Inferior parietal cortex (tissue), 1 donor: Measurements from ENCODE around the gene ATP11A.
"Not testable (repeated sequence)": the region's sequence is repeated elsewhere in the genome, so short reads cannot be mapped to it uniquely, and the experiment has no call there.

Experiments
- DNase-seq: peaks from one replicate; pipeline ENCODE4 v3.0.0-alpha.2; 2016; ENCODE audit errors: extremely low spot score

The ATP11A gene

DNA sequence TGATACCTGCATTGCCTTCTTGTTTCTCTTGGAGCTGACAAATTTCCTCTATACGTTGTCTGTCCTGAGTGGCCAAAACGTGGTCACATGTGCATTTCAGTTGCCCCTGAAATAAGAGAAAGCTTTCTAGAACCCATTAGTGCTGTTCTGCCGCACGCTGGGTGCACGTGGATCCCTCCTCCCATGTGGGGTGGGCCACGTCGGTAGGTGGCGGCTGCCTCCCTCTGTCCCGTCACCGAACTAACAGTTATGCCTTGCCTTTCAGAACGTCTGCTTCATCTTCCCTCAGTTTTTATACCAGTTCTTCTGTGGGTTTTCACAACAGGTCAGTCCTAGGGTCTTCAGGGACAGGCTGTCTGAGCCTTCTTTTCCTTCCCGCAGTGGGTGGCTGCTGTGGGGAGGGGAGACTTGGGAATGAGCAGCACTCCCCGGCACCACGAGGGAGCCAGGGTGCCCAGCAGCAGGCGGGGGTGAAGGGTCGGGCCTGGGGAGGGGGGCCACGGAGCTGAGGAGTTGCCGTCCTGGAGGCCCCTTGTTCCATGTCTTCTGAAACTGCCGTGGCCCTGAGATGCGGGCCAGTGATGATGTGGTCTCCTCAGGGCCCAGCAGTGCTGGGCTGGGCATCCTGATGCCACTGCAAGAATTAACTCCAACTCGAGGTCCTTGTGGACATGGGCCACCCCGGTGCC, 169.4 kb downstream of the ATP11A start:
- no peak for DNase-seq

DNA sequence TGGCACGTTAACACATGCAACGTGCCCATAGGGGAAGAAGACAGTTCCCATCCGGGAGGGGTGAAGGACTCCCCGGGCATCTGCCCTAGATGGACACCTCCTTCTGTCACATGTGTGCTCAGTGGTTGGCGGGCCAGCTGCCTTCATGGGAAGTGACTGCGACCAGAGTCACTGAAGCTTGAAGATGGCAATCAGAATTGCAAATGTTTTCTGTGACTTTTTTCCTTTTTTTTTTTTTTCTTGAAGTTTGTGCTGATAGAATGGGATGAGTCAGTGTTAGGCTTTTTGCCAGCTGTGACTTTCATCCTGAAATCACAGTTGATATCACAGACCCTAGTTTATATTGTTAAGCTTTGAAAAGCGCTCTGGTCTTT, 170.0 kb downstream of the ATP11A start:
- peak; percentile 16 for DNase-seq

DNA sequence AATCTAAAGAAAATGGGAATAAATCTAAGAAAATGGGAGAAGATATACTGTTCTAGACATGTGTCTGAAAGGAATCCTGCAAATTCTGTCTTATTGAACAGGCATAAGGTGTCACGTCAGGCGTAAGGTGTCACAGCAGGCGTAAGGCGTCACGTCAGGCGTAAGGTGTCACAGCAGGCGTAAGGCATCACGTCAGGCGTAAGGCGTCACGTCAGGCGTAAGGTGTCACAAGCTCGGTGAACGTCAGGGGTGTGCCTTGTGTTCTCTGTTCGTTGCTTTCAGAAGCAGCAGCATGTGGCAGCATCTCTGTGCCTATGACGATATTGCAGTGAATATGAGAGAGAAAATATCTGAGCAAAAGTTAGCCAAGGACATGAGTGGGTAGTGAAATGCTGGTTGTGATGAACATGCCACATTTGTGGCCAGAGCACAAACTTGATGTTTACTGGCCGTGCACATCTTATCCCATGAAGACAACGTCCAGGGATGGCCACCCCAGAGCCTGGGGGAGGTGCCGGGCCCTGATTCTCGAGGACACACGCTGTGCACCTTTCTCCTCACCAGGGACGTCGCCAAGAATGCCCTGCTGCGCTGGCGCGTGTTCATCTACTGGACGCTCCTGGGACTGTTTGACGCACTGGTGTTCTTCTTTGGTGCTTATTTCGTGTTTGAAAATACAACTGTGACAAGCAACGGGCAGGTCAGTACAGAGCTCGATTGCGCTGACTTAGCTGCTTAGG, 172.2 kb downstream of the ATP11A start:
- DNase-seq: no peak

DNA sequence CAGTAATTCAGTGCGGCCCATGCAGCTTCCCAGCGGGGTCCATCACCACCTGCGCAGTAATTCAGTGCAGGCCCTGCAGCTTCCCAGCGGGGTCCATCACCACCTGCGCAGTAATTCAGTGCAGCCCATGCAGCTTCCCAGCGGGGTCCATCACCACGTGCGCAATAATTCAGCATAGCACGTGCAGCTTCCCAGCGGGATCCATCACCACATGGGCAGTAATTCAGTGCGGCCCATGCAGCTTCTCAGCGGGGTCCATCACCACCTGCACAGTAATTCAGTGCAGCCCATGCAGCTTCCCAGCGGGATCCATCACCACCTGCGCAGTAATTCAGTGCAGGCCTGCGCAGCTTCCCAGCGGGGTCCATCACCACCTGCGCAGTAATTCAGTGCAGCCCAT, 173.5 kb downstream of the ATP11A start:
- DNase-seq: not testable (repeated sequence)

DNA sequence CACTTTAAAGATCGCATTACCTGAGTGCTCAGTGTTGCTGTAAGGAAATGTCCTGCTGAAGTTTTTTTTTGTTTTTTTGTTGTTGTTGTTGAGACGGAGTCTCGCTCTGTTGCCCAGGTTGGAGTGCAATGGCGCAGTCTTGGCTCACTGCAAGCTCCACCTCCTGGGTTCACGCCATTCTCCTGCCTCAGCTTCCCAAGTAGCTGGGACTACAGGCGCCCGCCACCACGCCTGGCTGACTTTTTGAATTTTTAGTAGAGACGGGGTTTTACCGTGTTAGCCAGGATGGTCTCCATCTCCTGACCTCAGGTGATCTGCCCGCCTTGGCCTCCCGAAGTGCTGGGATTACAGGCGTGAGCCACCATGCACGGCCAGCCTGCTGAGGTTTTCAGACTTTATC, 175.6 kb downstream of the ATP11A start:
- DNase-seq: not testable (repeated sequence)

DNA sequence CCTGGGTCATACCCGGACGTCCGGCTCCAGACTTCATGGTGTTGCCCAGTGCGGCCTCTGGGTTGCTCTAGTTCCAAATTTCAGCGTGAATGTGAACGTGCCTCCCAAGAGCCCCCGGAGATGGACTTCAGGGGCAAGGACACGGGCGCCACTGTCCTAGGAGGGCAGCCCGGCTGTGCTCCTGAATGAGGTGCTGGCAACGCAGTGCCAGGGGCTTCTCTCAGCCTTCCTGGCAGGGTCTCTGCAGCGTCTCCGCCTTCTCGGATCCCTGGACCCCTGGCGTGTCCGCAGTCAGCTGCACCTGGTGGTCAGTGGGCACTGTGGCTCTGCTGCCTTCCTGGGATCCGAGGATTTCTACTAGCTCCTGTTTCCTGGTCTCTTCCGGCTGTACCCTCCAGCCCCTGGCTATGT, 177.5 kb downstream of the ATP11A start:
- DNase-seq: no peak

DNA sequence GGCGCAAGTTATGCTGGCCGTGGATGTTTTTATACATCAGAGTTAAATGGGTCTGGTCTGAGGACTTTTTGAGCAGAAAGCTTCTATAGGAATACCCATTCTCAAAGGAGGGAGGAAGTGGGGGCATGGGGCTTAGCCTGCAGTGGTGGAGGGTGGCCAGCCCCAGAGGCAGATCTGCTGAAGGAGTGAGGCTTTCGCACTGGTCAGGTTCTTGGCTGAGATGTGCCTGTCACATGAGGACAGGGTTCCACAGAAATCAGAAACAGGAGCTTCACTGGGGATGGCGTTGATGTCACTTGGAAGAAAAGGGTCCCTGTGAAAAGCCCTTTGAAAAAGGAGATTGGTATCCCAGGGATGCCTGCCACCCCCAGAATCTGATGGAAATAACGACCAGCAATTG, 178.5 kb downstream of the ATP11A start:
- DNase-seq: no peak

DNA sequence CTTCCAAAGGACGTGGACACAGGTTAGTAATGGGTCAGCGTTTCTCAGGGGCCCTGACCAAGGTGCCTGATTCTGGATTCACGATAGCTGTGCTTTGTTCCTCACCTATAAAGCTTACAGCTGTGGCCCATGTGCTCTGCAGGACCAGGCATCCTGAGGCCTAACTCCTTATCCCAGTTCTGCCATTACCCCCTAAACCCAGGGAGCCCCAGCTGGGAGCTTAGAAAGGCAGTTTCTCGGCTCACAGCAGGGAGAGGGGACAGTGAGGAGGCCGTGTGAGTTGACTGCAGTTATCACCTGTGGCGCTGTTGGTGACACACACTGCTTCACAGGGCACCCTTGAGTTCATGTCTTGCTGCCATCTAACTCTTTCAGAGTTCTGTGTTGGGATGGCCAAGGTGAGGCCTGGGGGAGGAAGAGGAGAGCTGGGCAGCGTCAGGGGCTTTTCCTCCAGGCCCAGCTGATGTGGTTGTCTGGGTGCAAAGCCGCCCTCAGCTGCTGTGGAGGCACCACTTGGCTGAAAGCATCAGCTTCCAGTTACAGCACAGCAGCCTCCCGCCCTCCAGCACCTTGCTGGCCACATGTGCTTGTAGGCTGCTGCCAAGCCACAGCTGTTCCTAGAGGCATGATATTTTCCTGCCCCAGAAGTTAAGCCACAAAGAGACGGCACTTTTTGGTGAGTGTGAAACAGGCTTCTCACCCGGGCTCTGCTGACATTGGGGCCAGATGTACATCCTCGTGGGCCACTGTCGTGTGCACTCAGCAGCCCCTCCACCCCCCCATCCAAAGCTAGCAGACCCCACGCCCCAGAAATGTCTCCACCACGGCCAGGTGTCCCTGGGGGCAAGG, 179.6 kb downstream of the ATP11A start:
- no peak for DNase-seq

DNA sequence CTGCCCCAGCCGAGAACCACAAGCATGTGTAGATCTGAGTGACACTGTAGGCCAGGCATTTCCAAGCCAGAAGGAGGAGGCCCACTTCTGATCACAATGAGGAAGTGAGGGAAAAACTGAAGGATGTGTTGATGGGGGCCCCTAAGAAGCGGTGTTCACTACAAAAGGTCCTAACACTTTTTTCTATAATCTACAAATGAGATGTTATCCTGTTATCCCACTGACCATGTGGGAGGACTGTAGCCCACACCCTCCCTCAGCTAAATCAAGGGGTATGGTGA, 180.2 kb downstream of the ATP11A start:
- DNase-seq: no peak

DNA sequence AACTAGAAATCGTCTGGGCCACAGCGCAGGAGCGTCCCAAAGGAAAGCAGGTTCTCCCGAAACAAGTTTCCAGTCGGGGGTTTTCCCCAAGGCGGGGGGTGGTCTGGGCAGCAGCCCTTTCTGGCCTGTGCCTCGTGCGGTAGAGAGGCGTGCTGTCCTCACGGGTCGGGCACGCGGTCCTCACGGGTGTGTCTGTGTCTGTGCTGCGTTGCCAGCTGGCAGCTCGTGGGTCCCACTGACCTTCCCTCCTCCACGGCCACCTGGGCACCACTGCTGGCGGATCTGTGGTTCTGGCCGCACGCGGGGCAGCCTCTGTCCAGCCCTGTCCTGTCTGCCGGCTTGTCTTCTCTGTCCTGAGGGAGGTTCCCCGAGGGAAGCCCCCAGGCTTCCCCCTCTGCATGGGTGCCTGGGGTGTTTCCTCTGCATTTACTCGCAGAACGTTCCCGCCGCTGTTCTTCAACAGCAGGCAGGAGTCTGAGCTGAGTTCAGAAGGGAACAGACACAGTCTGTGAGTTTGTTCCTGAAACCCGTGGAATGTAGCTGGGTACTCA, 181.0 kb downstream of the ATP11A start:
- no peak for DNase-seq

DNA sequence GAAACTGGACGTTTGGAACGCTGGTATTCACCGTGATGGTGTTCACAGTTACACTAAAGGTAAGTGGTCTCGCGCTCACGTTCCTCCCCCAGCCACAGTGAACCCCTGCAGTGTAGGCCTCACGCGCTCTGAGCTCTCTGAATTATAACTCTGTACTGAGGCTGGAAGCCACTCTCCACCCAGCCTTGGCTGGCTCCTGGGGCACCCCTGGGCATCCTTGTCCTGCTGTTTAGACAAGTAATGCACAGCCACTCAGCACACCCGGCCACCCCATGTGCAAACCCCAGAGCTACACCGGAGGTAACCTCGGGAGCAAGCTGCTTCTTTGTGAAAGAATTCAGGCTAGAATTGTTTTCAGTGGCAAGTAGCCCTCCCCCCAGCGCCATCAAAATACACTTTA, 181.9 kb downstream of the ATP11A start:
- no peak for DNase-seq

DNA sequence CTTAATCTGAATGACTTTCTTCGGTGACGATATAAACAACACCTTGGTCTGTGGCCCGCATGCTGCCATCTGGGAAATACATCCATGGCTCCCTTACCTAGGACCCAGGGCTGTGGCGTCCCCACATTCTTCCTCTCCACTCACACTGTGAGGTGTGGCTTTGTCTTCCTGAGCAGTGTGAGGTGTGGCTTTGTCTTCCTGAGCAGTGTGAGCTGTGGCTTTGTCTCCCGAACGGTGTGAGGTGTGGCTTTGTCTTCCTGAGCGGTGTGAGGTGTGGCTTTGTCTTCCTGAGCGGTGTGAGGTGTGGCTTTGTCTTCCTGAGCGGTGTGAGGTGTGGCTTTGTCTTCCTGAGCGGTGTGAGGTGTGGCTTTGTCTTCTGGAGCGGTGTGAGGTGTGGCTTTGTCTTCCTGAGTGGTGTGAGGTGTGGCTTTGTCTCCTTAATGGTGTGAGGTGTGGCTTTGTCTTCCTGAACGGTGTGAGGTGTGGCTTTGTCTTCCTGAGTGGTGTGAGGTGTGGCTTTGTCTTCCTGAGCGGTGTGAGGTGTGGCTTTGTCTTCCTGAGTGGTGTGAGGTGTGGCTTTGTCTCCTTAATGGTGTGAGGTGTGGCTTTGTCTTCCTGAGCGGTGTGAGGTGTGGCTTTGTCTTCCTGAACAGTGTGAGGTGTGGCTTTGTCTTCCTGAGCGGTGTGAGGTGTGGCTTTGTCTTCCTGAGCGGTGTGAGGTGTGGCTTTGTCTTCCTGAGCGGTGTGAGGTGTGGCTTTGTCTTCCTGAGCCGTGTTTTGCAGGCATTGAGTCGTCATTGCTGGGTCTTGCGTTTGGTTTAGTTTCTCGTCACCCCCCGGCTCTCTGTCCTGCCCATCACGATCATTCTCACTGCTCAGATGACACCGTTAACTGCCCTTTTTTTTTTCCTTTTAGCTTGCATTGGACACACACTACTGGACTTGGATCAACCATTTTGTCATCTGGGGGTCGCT, 183.1 kb downstream of the ATP11A start:
- DNase-seq: not testable (repeated sequence)

DNA sequence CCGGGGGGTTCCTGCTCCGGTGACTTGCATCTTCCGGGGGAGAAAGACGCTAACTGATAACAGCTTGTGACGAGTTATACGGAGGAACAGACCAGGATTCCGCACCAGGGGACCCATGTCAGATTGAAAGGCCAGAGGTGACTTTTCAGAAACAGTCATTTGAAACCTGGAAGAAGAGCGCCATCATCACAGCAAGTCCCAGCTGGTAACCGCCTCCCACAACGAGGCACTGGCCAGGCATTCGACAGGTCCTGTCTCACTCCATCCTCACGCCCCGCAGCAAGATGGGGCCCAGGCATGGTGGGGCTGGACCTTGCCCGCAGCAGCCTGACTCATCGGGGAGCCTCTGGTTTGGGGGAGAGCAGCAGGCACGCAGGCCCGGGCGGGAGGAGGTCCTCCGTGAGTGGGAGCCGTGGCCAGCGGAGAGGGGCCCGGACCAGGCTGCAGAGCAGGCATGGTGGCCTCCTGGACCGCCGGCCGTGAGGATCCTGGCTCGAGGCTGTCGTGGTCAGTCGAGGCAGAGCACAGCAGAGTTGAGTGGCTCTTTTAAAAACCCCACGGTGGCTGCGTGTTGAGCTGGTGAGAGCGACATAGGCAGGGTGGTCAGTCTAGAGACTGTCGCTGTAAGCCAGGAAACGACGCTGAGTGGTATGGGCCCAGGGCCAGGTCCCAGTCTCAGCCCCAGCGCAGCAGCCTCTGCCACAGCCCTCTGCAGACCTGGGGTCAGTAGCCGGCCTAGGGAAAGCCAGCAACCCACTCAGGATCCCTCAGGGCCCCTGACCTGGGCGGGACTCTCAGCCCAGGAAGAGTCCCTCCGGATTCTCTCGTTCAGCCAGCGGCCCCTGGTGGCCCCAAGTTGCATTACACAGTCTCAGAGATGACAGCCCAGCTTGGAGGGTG, 184.3 kb downstream of the ATP11A start:
- DNase-seq: peak; percentile 85

DNA sequence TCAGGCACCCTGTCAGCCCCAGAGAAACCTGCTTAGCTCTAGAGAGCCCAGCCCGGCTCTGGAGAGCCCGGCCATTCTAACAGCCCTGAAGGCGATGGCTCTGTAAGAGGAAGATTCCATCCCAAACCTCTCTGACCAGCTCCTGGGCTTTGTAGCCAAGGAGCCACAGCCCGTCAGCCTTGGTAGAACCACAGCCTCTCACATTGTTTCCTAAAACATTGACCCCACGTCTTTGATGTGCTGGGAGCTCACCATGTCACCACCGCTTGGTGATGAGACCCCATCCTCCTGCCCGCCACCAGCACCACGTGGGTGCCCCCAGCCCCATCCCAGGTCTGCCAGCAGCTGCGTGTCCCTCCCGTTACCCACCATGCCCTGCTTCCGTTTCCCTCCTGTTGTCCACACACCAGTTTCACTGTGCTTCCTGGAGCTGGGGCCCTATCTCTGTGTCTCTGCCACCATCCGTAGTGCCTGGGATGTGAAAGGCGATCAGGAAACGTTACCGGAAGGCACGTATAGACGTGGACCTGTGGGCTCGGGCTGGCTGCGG, 185.0 kb downstream of the ATP11A start:
- no peak for DNase-seq

DNA sequence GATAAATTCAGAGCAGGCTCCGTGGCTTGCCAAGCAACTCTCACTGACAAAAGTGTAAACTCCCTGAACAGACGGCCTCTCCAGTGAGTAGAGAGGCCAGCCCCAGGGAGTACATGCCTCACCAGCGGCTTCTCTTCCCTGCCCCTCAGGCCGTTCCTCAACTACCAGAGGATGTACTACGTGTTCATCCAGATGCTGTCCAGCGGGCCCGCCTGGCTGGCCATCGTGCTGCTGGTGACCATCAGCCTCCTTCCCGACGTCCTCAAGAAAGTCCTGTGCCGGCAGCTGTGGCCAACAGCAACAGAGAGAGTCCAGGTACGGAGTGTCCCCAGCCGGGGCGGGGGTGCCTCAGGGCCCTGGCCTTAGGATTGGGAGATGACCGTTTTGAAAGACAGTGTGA, 185.8 kb downstream of the ATP11A start:
- no peak for DNase-seq

DNA sequence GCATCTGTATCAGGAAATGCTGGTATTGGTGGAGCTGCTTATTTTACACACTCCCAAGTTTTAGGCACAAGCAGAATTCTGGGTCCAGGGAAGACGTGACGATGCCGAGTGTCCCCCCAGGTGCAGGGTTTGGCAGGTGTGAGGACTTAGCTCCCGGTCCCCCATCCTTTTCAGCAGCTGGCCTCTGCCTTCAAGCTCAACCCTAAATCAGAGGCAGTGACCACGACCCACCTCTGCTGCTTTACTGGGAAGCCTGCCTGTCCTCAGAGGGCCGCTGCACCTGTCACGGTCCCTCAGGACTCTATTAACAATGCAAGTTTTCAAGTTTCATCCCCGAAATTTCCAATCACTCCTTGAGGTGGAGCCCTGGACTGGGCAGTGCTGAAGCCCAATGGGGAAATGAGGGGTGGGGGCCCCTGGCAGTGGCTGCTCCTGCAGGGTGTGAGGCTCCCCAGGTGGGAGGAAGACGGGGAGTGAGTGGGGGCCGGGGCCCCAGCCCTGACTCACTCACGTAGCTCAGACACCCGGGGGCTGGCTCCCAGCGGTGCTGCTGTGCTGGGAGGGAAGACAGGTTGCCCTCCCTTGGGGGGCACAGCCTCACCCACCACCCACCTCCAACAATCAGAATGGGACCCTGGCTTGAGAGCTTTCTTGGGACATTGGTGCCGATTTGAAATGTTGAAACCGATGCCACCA, 186.6 kb downstream of the ATP11A start:
- no peak for DNase-seq

DNA sequence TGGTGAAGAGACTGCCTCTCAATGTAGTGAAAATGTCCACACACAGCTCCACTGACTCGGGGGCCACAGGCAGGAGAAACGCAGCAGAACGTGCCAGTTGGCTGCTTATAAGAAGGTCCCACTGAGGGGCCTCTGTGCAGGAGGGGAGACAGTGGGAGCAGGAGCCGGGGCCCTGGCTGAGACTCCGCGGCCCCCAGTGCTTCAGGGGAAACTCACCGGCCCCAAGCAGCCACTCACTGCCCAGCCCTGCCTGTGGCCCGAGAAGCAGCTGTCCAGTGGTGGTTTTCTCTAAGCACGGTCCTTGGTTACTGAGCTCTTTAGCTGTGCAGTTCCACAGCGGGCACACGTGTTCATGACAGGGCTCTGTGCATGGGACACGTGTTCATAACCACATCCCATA, 187.2 kb downstream of the ATP11A start:
- DNase-seq: no peak

DNA sequence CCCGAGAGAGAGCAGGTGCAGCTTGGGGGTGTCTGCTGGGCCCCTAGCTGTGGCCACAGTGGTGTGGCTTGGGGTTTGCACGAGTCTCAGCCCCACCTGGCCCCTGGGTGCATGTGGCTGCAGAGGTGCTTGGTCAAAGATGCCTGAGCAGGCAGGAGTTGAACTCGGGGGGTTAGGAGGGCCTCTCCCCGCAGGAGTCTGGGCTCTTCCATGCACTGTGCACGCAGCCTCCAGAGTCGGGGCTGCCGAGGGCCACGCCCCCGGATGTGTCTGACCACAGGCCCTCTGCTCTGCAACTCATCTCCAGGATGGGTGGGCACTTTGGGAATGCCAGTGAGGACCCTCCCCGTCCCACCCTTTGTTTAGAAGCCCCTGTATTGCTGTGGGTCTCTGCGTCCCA, 187.7 kb downstream of the ATP11A start:
- DNase-seq: no peak
